H7 (cell line): Measurements from ENCODE around the gene BTF3L4. TPM values are rescaled to one million over a fixed set of nuclear protein-coding genes. Genes with fewer than 3 reads are reported as not detected.
"Not testable (repeated sequence)": the region's sequence is repeated elsewhere in the genome, so short reads cannot be mapped to it uniquely, and the experiment has no call there.

ENCODE experiments used
- DNase-seq: peaks from one replicate; pipeline ENCODE4 v3.0.0; 2012
- H3K27me3 ChIP-seq: 2 replicates; pipeline ENCODE4 v1.6.0; 2011; ENCODE audit warnings: mild to moderate bottlenecking, low read length; ENCODE audit not compliant: control insufficient read depth, insufficient read depth
- H3K36me3 ChIP-seq: replicated peaks from 2 replicates; pipeline ENCODE4 v1.5.1; 2011; ENCODE audit warnings: low read length; ENCODE audit not compliant: control insufficient read depth, insufficient read depth
- H3K4me3 ChIP-seq: 2 replicates; pipeline ENCODE4 v1.5.1; 2011; ENCODE audit warnings: low read depth, mild to moderate bottlenecking, control low read depth, low read length, moderate library complexity; ENCODE audit not compliant: insufficient read depth
- total RNA-seq: library from RNA; depleted of rRNA; stranded (reverse); fragments of >200 nt; shearing (Covaris generic); gene quantifications from 2 replicates; pipeline ENCODE4 v1.2.3, GENCODE V29; 2014

BTF3L4 gene
- total RNA-seq, 1 experiment from 2014 or later = 96.9 TPM

DNA sequence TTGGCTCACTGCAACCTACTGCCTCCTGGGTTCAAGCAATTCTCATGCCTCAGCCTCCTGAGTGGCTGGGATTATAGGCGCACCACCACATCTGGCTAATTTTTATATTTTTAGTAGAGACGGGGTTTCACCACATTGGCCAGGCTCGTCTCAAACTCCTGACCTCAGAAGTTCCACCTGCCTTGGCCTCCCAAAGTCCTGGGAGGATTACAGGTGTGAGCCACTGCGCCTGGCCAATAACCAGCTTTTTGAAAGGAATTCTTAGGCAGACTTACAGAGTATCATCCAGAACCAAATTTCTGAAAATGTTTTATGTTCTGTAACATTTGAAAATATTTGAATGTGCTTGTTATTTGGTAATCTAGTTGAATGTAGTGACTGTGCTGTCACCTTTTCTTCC, 14.6 kb downstream of the BTF3L4 start:
- no peaks in the 10 kb centered on the region for H3K27me3 ChIP-seq
- peaks cover 9% of the 10 kb centered on the region for H3K36me3 ChIP-seq
- H3K4me3 ChIP-seq = no peak overlapping the region
- no peak for DNase-seq

DNA sequence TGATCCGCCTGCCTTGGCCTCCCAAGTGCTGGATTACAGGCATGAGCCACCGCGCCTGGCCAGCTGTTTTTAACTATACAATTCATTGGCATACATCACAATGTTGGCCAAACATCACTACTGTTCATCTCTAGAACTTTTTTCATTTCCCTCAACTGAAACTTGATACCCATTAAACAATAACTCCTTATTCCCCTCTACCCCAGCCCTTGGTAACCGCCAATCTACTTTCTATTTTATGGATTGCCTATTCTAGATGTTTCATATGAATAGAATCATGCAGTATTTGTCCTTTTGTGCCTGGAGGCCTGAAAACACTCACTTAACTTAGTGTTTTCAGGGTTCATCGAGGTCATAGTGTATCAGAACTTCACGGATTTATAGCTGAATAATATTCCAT, 16.2 kb downstream of the BTF3L4 start:
- DNase-seq = no peak
- no peaks in the 10 kb centered on the region for H3K27me3 ChIP-seq
- H3K4me3 ChIP-seq = no peak overlapping the region
- H3K36me3 ChIP-seq = peaks cover 4% of the 10 kb centered on the region

DNA sequence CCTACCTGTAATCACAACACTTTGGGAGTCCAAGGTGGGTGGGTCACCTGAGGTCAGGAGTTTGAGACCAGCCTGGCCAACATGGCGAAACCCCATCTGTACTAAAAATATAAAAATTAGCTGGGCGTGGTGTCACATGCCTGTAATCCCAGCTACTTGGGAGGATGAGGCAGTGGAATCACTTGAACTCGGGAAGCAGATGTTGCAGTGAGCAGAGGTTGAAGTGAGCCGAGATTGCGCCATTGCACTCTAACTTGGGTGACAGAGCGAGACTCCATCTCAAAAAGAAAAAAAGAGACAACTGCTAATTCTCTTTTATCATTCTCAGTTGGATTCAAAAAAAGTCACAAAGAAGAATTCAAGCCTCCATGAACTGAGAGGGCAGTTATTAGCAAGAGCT, 21.2 kb downstream of the BTF3L4 start:
- not testable (repeated sequence) for H3K27me3 ChIP-seq, H3K36me3 ChIP-seq, DNase-seq, H3K4me3 ChIP-seq

DNA sequence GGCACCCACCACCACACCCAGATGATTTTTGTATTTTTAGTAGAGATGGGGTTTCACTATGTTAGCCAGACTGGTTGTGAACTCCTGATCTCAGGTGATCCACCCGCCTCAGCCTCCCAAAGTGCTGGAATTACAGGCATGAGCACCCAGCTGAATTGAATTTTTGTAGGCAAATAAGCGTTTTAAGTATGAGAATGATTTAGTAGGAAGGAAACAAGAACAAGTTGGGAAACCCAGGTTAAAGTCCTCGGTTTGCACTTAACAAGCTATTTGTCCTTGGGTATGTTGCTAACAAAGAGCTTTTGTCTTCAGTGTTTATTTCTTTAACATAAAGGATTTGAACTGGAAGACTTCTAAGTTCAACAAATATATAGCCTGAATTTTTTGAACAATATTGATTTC, 23.9 kb downstream of the BTF3L4 start:
- DNase-seq = no peak
- Histone ChIP-seq H3K27me3 (no peaks in the 10 kb centered on the region), H3K36me3 (peaks cover 2% of the 10 kb centered on the region), H3K4me3 (no peak overlapping the region)

DNA sequence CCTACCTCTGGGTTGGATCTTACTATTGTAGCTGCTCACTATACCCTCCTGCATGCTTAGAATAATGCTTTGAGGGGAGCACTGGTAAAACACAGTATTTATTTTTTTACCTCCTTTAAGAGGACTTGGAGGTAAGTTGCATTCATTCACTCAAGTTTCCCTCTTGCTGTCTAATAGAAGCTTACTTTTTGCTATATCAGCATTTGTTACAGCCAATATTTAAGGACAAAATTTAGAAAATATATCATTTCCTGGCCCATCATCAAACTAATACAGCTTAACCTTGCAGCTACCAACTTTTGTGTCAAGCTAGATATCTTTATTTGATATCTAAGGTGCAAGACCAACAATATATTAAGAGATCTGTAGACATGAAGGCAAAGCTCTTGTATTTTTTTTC, 31.8 kb downstream of the BTF3L4 start:
- H3K36me3 ChIP-seq, H3K4me3 ChIP-seq, H3K27me3 ChIP-seq, DNase-seq: not testable (repeated sequence)

DNA sequence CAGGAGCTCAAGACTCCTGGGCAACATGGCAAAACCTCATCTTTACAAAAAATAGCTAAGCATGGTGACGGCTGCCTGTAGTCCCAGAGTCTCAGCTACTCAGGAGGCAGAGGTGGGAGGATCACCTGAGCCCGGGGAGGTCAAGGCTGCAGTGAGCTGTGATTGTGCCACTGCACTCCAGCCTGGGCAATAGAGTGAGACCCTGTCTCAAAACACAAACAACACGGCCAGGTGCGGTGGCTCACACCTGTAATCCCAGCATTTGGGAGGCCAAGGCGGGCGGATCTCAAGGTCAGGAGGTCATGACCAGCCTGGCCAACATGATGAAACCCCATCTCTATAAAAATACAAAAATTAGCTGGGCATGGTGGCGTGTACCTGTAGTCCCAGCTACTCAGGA, 38.2 kb downstream of the BTF3L4 start:
- H3K4me3 ChIP-seq, H3K27me3 ChIP-seq, DNase-seq, H3K36me3 ChIP-seq: not testable (repeated sequence)

DNA sequence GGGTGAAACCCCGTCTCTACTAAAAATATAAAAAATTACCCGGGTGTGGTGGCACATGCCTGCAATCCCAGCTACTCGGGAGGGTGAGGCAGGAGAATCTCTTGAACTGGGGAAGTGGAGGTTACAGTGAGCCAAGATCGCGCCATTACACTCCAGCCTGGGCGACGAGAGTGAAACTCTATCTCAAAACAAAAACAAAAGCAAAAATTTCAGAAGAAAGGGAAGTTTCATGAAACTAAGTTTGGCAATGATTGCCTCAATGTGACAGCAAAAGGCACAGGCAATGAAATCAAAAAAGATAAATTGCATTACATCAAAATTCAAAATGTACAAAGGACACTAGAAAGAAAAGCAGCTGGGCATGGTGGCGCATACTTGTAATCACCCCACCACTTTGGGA, 40.1 kb downstream of the BTF3L4 start:
- Histone ChIP-seq H3K36me3 (no peaks in the 10 kb centered on the region), H3K4me3 (no peak overlapping the region), H3K27me3 (no peaks in the 10 kb centered on the region)
- DNase-seq = no peak

DNA sequence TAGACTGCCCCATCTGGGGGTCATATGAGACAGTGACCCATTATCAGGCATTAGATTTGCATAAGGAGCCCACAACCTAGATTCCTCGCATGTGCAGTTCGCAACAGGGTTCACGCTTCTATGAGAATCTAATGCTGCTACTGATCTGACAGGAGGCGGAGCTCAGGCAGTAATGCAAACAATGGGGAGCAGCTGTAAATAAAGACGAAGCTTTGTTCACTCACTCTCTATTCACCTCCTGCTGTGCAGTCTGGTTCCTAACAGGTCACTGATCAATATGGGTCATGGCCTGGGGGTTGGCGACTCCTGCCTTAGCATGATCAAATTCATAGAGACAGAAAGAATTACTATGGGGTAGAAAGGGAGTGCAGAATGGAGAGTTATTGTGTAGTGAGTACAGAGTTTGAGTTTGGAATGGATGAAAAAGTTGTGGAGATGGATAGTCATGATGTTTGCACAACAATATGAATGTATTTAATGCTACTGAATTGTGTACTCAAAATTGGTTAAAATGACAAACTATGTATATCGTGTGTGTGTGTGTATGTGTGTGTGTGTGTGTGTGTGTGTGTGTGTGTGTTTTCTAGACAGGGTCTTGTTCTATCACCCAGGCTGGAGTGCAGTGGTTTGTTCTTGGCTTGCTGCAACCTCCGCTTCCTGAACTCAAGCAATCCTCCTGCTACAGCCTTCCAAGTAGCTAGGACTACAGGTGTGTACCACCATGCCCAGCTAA, 42.2 kb downstream of the BTF3L4 start:
- H3K4me3 ChIP-seq = no peak overlapping the region
- H3K27me3 ChIP-seq = no peaks in the 10 kb centered on the region
- no peaks in the 10 kb centered on the region for H3K36me3 ChIP-seq
- no peak for DNase-seq

DNA sequence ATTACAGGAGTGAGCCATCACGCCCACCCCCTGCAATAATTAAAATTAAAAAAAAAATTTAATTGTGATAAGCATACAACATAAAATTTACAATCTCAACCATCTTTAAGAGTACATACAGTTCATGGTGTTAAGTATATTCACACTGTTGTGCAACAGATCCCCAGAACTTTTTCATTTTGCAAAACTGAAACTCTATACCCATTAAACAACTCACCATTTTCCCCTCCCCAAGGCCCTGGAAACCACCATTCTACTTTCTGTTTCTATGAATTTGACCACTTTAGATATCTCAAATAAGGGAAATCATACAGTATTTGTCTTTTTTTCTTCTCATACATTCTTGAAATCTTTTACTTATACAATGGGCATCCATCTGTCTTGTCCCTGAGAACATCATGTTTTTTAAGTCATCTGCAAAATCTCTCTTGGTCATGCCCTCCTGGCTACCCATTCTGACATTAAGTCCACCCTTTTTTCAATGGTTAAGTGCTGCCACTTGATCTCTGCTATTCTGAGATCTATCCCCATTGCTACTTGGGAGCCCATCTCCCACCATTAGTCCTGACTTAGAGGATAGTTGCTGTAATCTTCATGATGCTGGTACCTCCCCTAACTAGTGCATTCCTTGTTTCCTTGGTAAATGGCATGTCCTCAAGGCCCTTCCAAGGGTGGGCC, 46.4 kb downstream of the BTF3L4 start:
- no peak overlapping the region for H3K4me3 ChIP-seq
- no peaks in the 10 kb centered on the region for H3K36me3 ChIP-seq
- no peak for DNase-seq
- H3K27me3 ChIP-seq = no peaks in the 10 kb centered on the region

DNA sequence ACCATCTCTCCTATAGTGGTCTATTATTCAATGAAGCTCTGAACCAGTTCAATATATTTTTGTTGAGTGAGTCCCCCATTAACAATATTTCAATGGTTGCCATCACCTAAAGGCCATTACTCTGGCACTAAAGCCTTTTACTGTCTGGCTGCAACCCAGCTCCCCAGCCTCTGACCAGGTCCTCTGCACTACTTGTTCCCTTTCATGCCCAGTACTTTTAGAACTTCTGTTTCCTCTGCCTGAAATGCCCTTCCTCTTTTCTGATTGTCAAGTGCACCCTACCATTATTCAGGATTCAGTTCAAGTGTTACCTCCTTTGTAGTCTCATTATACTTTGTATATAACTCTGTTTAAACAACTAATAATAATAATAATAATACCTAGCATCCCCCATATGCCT, 55.4 kb downstream of the BTF3L4 start:
- no peak for DNase-seq
- Histone ChIP-seq H3K36me3 (no peaks in the 10 kb centered on the region), H3K4me3 (no peak overlapping the region), H3K27me3 (no peaks in the 10 kb centered on the region)

DNA sequence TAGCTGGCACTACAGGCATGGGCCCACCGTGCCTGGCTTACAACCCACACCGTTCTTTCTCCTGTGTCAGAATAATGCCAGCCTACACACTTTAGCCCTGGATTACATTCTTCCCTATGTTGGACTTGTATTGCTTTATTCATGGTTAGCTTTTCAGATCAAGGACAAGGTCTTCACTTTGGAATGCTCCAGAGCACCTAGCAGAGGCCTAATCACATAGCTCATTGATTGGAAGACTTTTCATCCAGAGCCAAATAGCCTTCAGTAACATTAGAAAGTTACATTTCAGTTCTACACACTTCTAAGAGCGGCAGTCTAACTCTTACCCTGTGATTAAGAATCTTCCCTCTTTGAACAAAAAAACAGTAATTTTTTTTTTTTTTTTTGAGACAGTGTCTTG, 56.4 kb downstream of the BTF3L4 start:
- H3K4me3 ChIP-seq = no peak overlapping the region
- DNase-seq = no peak
- no peaks in the 10 kb centered on the region for H3K27me3 ChIP-seq
- no peaks in the 10 kb centered on the region for H3K36me3 ChIP-seq

DNA sequence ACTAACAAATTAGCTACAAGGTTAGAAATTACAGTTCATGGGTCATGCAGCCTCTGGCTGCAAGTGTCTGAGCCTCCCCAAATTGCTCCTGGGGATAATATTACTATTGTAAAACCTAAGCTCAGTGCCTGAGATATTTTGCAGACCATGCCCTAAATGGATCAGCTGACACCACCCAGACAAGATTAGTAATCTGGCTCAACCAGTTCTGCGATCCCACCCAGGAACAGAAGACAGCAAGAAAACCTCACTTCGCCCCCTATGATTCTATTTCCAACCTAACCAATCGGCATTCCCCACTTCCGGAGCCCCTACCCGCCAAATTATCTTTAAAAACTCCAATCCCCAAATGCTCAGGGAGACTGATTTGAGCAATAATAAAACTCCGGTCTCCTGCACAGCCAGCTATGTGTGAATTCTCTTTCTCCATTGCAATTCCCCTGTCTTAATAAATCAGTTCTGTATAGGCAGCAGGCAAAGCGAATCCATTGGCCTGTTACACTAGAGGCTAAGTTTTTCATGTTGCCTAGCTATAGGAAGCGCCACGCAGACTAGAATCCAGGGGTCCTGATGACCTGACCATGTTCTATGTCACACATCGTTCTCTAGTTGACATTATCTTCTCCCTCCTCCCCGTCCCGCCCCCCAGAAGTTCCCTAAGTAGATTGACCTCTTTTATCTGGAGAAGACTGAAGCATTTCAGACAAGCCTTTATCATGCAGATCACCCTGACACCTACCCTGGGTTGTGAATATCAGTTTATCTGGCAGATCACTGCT, 63.4 kb downstream of the BTF3L4 start:
- H3K36me3 ChIP-seq = no peaks in the 10 kb centered on the region
- H3K4me3 ChIP-seq = no peak overlapping the region
- DNase-seq = no peak
- no peaks in the 10 kb centered on the region for H3K27me3 ChIP-seq

DNA sequence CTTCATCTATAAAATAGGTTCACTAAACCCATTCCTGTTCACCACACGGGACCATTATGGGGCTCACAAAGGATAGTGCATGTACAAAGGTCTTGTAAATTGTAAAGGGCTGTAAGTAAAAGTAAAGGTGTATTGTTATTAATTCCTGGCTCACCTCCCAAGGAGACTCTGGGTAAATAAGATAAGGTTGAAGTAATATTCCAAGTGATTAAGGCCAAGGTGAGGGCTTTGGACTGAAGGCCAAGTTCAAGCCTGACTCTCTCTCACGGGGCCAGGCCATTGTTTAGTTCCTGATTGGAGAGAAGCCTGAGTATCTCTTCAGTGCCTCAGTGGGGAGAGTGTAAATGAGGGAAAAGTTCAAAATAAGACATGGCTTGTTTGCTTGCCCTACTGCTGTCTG, 66.3 kb downstream of the BTF3L4 start:
- no peaks in the 10 kb centered on the region for H3K27me3 ChIP-seq
- DNase-seq = no peak
- H3K36me3 ChIP-seq = no peaks in the 10 kb centered on the region
- H3K4me3 ChIP-seq = no peak overlapping the region

DNA sequence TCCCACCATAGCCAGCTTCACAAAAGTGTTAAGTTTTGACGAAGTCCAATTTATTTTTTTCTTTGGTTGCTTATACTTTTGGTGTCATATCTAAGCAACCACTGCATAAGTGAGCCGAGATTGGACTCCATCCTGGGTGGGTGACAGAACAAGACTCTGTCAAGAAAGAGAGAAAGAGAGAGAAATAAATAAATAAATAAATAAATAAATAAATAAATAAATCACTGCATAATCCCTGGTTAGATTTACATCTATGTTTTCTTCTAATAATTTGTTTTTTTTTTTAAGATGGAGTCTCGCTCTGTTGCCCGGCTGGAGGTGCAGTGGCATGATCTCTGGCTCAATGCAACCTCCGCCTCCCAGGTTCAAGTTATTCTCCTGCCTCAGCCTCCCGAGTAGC, 67.5 kb downstream of the BTF3L4 start:
- DNase-seq = no peak
- H3K4me3 ChIP-seq = no peak overlapping the region
- no peaks in the 10 kb centered on the region for H3K27me3 ChIP-seq
- no peaks in the 10 kb centered on the region for H3K36me3 ChIP-seq

DNA sequence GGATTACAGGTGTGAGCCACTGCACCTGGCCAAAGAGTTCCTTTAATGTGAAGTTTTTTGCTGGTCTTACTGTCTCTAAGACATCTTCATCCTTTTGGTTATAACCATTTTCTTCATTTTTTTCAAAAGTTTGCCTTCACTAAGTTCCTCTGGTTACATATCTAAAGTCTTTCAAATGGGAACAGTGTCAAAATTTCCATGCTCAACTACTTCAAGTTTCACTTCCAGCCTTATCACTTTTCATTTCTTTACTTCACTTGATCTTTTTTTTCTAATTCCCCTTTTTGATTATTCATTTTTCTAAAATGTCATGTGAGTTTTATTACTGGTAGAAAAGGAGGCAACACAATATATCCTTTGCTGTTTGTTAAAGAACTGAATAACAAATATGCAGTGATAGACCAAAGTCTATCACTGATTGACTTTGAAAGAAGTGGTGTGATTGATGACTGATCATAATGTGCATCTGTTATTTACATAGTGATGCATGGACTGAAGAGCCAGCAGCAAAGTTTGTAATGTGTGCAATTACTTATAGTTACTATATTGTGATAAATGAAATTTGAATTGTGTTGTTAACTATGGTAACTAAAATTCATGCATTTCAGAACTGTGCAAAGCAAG, 69.8 kb downstream of the BTF3L4 start:
- no peak overlapping the region for H3K4me3 ChIP-seq
- DNase-seq = no peak
- no peaks in the 10 kb centered on the region for H3K36me3 ChIP-seq
- no peaks in the 10 kb centered on the region for H3K27me3 ChIP-seq
